Stimulated activated CD8-positive, alpha-beta memory T cell treated with anti-CD3 and anti-CD28 coated beads, Interleukin-15, amount 100 ng/mL, for 24 hours (primary cell): Measurements from ENCODE around the gene APOC4.
A peak's percentile ranks its signal among the peaks of the same experiment; 100 is the strongest.
"Not testable (repeated sequence)": the region's sequence is repeated elsewhere in the genome, so short reads cannot be mapped to it uniquely, and the experiment has no call there.

Experiments used
- DNase-seq: peaks from one replicate; pipeline ENCODE4 v3.0.0-alpha.2; 2020; ENCODE audit warnings: low read depth

APOC4 gene

GRCh38 chr19:44914433-44915206, 27.4 kb upstream of the APOC4 start, which contains the start of gene APOC1:
Gene APOC1 (plus strand): TSS chr19:44914608. CDS start chr19:44914892, 284 bp downstream.
- DNase-seq: peak; percentile 35

GRCh38 chr19:44924243-44924725, 17.8 kb upstream of the APOC4 start:
- DNase-seq: no peak

GRCh38 chr19:44925114-44925891, 16.7 kb upstream of the APOC4 start:
- no peak for DNase-seq

- not testable (repeated sequence) for DNase-seq
Measured at GRCh38 chr19:44926245-44927077, 15.6 kb upstream of the APOC4 start.

GRCh38 chr19:44927746-44928145, 14.3 kb upstream of the APOC4 start:
- DNase-seq: no peak

- no peak for DNase-seq
Measured at GRCh38 chr19:44930088-44930487, 11.9 kb upstream of the APOC4 start.

GRCh38 chr19:44931541-44931940, 10.5 kb upstream of the APOC4 start:
- DNase-seq: no peak

GRCh38 chr19:44939668-44940067, 2.4 kb upstream of the APOC4 start:
- DNase-seq: no peak

GRCh38 chr19:44943801-44944249, 1.8 kb downstream of the APOC4 start:
- DNase-seq: no peak

GRCh38 chr19:44947041-44947581, 5.1 kb downstream of the APOC4 start:
- no peak for DNase-seq

GRCh38 chr19:44948237-44948636, 6.2 kb downstream of the APOC4 start:
- no peak for DNase-seq

GRCh38 chr19:44948763-44949374, 6.8 kb downstream of the APOC4 start:
- DNase-seq: no peak

GRCh38 chr19:44949550-44949949, 7.5 kb downstream of the APOC4 start:
- no peak for DNase-seq

- no peak for DNase-seq
Measured at GRCh38 chr19:44951179-44952159, 9.4 kb downstream of the APOC4 start.

GRCh38 chr19:44954278-44954648, 12.2 kb downstream of the APOC4 start:
- no peak for DNase-seq

- peak; percentile 97 for DNase-seq
Measured at GRCh38 chr19:44954649-44955504, 12.8 kb downstream of the APOC4 start, which contains the start of gene CLPTM1. Gene CLPTM1 (plus strand): TSS chr19:44955380. CDS start chr19:44955396, 16 bp downstream.

GRCh38 chr19:44955505-44956439, 13.7 kb downstream of the APOC4 start:
- DNase-seq: no peak

- DNase-seq: no peak
Measured at GRCh38 chr19:44957526-44957925, 15.5 kb downstream of the APOC4 start.
